IPS-NIHi7 (cell line): ENCODE results near the gene LBHD2.
A peak's percentile ranks its signal among the peaks of the same experiment; 100 is the strongest.

Experiments used
- DNase-seq: peaks from one replicate; pipeline ENCODE4 v3.0.0; 2012; ENCODE audit warnings: mixed read lengths; ENCODE audit errors: extremely low spot score

Gene LBHD2

GRCh38 chr14:103068351-103069073 is 15.5 kb upstream of the LBHD2 start:
- DNase-seq: no peak

GRCh38 chr14:103070263-103070885 is 13.6 kb upstream of the LBHD2 start:
- no peak for DNase-seq

GRCh38 chr14:103070971-103071542 is 13.0 kb upstream of the LBHD2 start:
- DNase-seq: no peak

- no peak for DNase-seq
These were observed 12.3 kb upstream of the LBHD2 start for GRCh38 chr14:103071544-103072251.

- DNase-seq: no peak
These were observed 11.2 kb upstream of the LBHD2 start for GRCh38 chr14:103072595-103073366.

- no peak for DNase-seq
These were observed 10.6 kb upstream of the LBHD2 start for GRCh38 chr14:103073367-103073875.

- DNase-seq: no peak
These were observed 9.9 kb upstream of the LBHD2 start for GRCh38 chr14:103073876-103074728.

GRCh38 chr14:103074729-103075367 is 9.2 kb upstream of the LBHD2 start:
- peak; percentile 36 for DNase-seq

GRCh38 chr14:103078420-103078749 is 5.6 kb upstream of the LBHD2 start:
- DNase-seq: peak; percentile 90

GRCh38 chr14:103078860-103079587 is 5.0 kb upstream of the LBHD2 start:
- no peak for DNase-seq

GRCh38 chr14:103081951-103082350 is 2.1 kb upstream of the LBHD2 start:
- no peak for DNase-seq

- DNase-seq: peak; percentile 63
These were observed 1.4 kb downstream of the LBHD2 start for GRCh38 chr14:103085106-103086091.

GRCh38 chr14:103086771-103087342 is 2.8 kb downstream of the LBHD2 start:
- DNase-seq: no peak

GRCh38 chr14:103087343-103087835 is 3.4 kb downstream of the LBHD2 start:
- no peak for DNase-seq

- DNase-seq: no peak
These were observed 4.9 kb downstream of the LBHD2 start for GRCh38 chr14:103088921-103089320.

- no peak for DNase-seq
These were observed 5.7 kb downstream of the LBHD2 start for GRCh38 chr14:103089386-103090335.
